ENCODE data around the gene EID3.

The EID3 gene

GRCh38 chr12:104352106-104352713, 48.7 kb downstream of the EID3 start:
- Mint-ChIP-seq H3K9me3 (no peaks in the 10 kb centered on the region), H3K27me3 (no peaks in the 10 kb centered on the region), H3K27ac (no peak overlapping the region)

GRCh38 chr12:104353012-104353981, 49.8 kb downstream of the EID3 start:
- no peak overlapping the region for H3K27ac Mint-ChIP-seq
- no peak overlapping the region for H3K4me3 Mint-ChIP-seq
- peaks cover 12% of the 10 kb centered on the region for H3K36me3 Mint-ChIP-seq
- no peaks in the 10 kb centered on the region for H3K4me1 Mint-ChIP-seq
- H3K27me3 Mint-ChIP-seq: no peaks in the 10 kb centered on the region
- H3K9me3 Mint-ChIP-seq: no peaks in the 10 kb centered on the region

More at GRCh38 chr12:104352106-104352713, 48.7 kb downstream of the EID3 start:
- H3K4me3 Mint-ChIP-seq: no peak overlapping the region
- H3K36me3 Mint-ChIP-seq: peaks cover 16% of the 10 kb centered on the region
- no peaks in the 10 kb centered on the region for H3K4me1 Mint-ChIP-seq

GRCh38 chr12:104354167-104354867, 50.8 kb downstream of the EID3 start:
- H3K4me1 Mint-ChIP-seq: no peaks in the 10 kb centered on the region
- no peak overlapping the region for H3K27ac Mint-ChIP-seq
- no peak overlapping the region for H3K4me3 Mint-ChIP-seq
- H3K9me3 Mint-ChIP-seq: no peaks in the 10 kb centered on the region
- H3K27me3 Mint-ChIP-seq: no peaks in the 10 kb centered on the region
- H3K36me3 Mint-ChIP-seq: peaks cover 9% of the 10 kb centered on the region
